Tongue (tissue), 2 donors: Measurements from ENCODE around the gene ARPC1B. TPM values are rescaled to one million over a fixed set of nuclear protein-coding genes. Genes with fewer than 3 reads are reported as not detected.
"Not testable (repeated sequence)": the region's sequence is repeated elsewhere in the genome, so short reads cannot be mapped to it uniquely, and the experiment has no call there.

Source experiments
- DNase-seq: peaks from one replicate; pipeline ENCODE4 v3.0.0-alpha.2; 2015
- total RNA-seq: library from RNA; depleted of rRNA; stranded (reverse); fragments of >200 nt; gene quantifications from one replicate; pipeline ENCODE4 v1.2.3, GENCODE V29; 2014

ARPC1B gene
- 52.4 TPM for total RNA-seq

DNA sequence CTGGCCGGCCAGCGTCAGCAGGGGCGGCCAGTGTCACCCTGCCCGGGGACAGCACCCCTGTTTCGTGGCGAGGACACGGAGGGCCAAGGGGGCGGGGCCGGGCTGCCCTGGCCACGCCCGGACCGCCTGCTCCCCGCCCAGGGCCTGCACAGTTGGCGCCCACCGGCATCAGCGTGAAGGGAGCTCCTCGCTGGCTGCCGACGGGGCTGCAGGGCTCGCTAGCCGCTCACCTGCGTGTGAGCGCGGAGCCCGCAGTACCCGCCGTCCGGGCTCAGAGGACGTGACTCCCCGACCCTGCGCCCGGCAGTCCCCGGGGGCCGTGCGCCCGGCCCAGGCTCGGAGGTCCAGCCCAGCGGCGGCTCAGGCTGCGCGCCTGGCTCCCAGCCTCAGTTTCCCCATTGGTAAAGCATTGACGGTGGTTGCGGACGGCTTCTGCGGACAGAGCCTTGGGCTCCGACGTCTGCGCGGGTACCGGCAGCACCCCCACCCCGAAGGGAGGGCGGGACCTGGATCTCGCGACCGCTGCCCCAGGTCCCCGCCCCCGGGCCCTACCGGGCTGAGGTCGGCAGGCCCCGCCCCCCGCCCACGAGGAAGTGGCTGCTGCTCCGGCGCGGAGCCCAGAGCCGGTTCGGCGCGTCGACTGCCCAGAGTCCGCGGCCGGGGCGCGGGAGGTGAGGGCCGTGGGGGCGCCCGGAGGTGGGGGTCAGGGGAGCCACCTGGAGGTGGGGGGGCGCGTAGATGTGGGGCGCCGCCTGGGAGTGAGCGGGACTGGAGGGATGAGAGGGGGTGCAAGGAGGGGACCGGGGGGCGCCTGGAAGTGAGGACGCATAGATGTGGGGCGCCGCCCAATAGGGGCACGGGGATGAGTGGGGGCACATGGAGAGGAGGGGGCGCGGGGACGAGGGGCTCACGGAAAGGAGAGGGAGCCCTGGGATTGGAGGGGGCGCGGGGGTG lies at the start of gene ARPC1B:
Gene ARPC1B (plus strand): TSS at position 620 of the 954 bp plus-strand sequence. CDS start 10,985 bp downstream, outside the sequence.
- DNase-seq = peak; percentile 54

DNA sequence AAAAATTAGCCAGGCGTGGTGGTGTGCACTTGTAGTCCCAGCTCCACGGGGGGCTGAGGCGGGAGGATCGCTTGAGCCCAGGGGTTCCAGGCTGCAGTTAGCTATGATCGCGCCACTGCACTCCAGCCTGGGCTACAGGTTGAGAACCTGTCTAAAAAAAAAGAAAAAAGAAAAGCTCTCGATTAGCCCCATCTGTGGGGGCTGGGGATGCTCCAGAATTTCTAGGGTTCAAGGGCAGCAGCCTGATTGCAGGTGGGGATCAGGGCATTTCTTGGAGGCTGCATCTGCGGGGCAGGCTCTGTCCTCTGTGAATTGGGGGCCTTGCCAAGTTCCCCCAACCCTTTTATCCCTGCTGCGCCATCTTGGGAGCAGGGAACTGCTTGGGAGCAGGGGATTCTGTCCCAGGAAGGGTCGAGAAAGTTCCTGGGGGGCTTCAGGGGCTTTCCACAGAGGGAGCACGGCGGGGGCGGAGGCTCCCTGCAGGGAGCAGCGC lies 49.5 kb upstream of the ARPC1B start:
- no peak for DNase-seq

DNA sequence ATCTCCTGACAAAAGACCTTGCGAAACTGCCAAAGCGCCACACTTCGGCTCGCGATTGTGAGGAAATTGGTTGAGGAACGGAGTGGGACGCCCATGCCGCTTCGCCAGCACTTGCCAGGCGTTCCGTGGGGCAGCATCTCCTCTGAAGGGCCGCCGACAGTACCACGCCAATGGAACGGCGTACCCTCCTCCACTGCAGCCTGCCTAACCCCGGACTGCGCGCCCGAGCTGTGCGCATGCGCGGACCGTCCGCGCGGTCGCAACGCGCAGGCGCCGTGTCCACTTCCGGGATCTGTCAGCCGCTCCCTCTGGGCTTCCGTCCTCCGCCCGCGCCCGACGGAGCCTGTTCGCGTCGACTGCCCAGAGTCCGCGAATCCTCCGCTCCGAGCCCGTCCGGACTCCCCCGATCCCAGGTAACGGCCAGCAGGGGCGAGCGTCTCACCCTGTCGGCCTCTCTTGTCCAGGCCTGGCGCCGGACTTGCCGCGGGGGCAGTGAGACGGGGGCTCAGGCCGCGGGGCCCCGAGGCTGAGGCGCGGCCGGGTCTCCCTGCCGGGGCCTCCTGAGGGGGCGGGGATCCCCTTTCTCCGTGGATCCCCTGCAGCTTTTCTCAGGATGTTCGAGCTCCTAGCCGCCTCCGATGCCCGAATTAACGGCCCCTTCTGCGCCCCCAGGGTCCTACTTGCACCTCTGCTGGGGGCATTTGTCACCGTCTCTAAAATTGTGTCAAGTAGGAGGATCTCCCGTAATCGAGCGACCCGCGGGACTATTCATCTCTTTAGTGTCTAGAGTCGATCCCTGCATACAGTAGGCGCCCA lies 48.7 kb upstream of the ARPC1B start, which contains the start of gene ARPC1A:
Gene ARPC1A (plus strand): TSS at position 307 of the 816 bp plus-strand sequence. CDS start 7,456 bp downstream, outside the sequence.
- DNase-seq = peak; percentile 97

DNA sequence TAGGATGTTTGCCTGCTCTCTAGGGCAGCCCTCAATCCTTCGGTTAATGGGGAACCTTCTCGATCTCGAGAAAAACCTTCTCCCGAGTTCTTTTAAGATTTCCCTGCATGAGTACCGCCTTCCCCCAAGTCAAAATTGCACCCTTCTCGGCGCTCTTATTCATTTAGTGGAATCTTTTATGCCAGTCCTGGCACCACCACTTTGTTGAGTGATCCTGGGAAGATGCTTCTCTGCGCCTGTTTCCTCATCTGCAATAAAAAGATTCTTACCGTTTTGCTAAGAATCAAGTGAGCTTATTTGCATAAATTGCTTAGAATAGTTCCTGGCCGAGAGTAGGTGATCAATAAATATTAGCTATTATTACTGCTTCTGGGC lies 48.1 kb upstream of the ARPC1B start:
- peak; percentile 5 for DNase-seq

DNA sequence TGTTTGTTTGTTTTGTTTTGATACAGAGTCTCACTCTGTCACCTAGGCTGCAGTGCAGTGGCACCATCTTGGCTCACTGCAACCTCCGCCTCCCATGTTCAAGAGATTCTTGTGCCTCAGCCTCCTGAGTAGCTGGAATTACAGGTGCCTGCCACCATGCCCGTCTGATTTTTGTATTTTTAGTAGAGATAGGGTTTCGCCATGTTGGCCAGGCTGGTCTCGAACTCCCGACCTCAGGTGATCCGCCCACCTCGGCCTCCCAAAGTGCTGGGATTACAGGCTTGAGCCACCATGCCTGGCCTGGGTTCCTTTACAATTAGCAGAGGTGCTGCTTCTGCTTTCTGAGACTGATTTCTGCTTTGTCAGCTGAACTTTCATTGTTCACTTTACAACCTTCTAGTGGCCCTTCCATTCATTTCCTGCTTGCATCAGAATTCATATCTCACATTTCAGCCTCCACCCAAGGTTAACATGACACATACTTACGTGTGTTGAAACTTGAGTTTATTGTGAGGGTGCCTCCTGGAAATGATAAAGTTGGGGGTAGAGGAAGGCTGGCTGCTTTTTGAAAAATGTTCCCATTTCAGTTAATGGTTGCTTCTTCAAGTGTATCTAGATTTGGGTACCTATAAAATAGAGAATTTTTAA lies 44.1 kb upstream of the ARPC1B start:
- DNase-seq = not testable (repeated sequence)

DNA sequence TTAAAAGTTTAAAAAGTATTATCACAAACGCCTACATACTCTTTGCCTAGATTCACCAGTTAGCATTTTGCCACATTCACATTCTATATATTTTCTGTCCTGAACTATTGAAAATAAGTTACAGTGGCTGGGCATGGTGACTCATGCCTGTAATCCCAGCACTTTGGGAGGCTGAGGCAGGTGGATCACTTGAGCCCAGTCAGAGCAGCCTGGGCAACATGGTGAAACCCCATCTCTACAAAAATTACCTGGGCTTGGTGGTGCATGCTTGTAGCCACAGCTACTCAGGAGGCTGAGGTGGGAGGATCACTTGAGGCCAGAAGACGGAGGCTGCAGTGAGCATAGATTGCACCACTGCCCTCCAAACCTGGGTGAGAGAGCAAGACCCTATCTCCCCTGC lies 43.5 kb upstream of the ARPC1B start:
- DNase-seq = no peak

DNA sequence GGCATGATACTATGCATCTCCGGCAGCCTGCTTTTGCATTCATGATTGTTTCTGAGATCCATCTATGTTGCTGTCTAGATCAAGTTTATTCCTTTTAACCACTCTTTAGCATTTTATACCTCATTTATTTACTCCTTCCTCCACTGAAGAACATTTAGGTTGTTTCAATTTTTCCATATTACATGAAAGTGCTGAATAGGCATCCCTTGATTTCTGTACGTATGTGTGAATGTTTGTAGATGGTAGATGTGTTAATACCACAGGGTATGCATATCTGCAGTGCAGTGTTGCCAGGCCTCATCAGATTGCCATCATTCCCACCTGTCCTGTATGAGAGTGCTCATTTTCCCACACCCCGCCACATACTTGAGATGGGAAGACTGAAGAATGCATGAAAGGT lies 34.9 kb upstream of the ARPC1B start:
- no peak for DNase-seq

DNA sequence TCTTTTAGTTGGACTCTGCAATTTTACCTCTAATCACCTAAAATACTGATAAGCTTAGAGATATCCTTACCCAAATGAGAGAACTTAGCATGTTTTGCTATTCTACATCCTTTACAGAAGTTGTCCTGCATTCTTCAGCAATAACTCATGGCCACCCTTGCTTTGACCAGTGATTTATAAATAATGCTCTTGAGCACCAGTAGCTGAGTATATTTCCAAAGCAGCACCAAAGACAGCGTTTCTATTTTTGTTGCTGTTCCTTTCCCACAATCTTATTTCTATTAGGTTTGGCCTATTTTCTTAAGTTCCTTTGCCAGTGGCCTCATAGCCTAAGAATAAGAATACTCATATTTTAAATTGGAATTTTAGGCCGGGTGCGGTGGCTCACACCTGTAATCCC lies 33.9 kb upstream of the ARPC1B start:
- DNase-seq = no peak

DNA sequence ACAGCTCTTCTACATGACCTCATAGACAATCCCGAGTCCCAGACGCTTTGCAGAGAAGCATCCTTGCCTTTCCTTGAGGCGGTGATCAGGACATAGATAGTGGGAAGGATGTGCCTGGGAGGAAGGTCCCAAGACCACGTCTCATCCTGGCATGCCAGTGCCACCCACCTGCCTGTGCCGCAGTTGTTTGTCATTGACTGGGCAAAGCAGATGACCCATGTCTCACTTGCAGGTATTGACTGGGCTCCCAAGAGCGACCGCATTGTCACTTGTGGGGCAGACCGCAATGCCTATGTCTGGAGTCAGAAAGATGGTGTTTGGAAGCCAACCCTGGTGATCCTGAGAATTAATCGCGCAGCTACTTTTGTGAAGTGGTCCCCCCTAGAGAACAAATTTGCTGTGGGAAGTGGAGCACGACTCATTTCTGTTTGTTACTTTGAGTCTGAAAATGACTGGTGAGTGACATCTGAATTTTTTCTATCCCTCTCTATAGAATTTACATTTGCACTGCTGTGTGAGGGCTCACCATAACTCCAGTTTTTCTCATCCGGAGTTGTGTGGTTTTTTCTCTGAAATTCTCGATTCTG lies 30.4 kb upstream of the ARPC1B start:
- DNase-seq = no peak

DNA sequence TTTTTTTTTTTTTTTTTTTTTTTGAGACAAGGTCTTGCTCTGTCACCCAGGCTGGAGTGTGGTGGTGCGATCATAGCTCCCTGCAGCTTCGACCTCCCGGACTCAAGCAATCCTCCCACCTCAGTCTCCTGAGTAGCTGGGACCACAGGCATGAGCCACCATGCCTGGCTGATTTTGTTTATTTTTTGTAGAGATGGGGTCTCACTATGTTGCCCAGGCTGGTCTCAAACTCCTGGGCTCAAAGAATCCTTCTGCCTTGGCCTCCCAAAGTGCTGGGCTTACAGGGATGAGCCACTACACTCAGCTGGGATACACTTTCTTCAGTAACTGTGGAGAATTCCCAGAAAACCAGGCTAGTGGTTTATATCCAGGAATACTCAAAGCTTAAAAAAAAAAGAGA lies 23.9 kb upstream of the ARPC1B start:
- DNase-seq = not testable (repeated sequence)

DNA sequence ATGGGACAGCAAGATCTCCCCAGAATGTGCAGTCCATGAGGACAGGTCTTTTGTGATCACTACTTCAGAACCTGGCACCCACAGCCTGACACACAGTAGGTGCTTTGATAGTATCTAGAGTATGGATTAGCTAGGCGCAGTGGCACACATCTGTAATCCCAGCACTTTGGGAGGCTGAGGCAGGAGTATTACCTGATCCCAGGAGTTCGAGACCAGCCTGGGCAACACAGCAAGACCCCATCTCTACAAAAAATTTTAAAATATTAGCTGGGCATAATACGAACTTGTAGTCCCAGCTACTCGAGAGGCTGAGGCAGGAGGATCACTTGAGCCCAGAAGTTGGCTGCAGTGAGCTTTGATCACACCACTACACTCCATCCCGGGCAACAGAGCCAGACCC lies 22.3 kb upstream of the ARPC1B start:
- no peak for DNase-seq

DNA sequence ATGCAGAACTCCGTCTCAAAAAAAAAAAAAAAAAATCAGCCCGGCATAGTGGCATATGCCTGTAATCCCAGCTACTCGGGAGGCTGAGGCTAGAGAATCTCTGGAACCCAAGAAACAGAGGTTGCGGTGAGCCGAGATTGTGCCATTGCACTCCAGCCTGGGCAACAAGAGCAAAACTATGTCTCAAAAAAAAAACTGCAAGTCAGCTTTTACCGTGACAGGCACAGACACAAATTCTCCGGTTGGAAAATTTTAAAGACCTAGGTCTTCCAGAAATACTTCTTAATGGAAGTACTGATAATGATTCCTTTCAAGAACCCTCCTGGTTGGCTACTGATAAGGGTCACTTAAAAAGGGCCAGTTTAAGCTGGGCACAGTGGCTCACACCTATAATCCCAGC lies 19.4 kb upstream of the ARPC1B start:
- no peak for DNase-seq

DNA sequence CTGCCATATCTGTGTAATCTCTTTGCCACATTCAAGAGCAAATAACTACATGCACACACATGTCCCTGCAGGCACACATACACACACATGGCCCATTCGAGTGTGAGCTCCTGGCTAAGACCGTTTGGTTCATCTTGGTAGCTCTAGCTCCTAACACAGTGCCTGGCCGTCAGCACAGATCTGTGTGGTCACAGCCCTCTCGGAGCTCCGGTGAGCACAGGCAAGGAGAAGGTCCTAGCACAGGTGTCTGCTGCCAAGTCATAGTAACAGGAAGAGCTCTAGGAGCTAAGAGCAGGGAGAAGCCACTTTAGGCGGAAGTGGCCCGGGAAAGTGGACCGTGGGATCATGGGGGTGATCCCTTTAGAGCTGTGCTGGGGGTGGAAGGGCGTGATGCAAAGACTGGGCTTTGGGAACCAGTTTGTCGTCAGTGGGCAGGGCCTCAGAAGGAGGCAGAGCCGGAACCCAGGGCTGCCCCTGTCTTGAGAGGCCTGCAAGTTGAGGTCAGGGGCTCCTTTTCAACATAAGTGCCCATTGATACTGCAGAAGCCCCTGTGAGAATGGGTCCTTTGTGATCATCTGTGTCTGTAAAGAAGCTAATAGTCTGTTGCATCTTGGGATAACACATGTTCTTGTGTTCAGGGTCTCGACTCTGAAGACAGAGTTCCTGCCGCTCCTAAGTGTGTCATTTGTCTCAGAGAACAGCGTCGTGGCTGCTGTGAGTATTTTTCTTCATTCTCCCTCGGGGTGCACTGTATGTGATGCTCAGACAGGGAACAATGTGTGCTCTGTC lies 16.6 kb upstream of the ARPC1B start:
- DNase-seq = peak; percentile 34

DNA sequence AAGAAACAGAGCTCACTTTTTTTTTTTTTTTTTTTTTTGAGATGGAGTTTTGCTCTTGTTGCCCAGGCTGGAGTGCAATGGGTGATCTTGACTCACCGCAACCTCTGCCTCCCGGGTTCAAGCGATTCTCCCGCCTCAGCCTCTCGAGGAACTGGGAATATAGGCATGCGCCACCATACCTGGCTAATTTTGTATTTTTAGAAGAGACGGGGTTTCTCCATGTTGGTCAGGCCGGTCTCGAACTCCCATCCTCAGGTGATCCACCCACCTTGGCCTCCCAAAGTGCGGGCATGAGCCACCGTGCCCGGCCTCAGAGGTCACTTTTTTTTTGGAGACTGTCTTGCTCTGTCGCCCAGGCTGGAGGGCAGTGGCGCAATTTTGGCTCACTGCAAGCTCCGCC lies 16.0 kb upstream of the ARPC1B start:
- not testable (repeated sequence) for DNase-seq

DNA sequence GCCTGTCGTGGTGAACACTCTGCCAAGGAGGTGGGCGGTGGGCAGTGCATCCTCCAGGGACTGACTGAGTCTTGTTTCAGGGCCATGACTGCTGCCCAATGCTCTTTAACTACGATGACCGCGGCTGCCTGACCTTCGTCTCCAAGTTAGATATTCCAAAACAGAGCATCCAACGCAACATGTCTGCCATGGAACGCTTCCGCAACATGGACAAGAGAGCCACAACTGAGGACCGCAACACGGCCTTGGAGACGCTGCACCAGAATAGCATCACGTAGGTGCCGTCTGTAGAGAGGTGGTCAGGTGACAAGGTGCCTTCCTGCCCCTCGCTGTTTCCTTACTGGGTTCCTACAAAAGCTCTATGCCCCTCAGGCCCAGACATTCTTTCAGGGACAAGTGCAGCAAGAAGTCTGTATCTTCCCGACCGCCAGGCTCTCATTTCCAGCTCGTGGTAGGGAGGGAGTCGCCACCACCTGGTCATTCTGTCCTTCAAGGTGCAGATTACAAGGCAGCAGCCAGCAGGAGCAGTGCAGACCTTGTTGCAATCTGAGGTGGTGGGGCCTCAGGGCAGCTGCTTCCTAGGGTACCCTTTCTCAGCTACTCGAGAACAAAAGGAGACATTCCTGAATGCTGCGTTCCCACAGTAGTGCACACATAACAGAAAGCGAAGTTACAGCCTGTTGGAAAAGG lies 14.9 kb upstream of the ARPC1B start:
- no peak for DNase-seq

DNA sequence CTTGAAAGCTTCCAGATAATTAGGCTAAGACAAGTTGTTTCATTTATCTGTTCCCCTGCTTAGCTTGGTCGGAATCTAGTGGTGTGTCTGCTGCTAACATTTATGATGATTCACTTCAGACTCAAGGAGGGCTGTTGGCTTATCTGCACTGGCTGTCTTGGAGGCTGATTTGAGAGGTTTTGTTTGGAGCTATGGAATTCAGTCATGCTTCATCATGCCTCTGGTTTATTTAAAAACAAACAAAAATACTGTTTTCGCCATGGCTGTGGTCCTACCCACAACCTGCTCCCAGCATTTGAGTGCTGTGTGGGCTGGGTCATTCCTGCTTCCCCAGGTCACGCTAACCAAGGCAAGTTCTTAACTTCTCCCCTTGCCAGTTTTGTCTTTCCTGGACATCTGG lies 11.7 kb upstream of the ARPC1B start:
- DNase-seq = no peak

DNA sequence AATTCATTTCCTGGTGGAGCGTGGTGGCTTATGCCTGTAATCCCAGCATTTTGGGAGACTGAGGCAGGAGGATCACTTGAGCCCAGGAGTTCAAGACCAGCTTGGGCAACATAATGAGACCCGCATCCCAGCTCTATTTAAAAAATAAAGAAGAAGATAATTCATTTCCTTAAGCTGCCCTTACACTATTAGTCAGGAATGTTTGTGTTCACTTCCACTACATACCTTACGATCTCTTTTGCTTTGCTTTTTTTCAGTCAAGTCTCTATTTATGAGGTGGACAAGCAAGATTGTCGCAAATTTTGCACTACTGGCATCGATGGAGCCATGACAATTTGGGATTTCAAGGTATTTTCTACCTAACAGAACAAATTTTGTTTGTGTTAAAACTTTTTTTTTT lies 11.2 kb upstream of the ARPC1B start:
- DNase-seq = no peak

DNA sequence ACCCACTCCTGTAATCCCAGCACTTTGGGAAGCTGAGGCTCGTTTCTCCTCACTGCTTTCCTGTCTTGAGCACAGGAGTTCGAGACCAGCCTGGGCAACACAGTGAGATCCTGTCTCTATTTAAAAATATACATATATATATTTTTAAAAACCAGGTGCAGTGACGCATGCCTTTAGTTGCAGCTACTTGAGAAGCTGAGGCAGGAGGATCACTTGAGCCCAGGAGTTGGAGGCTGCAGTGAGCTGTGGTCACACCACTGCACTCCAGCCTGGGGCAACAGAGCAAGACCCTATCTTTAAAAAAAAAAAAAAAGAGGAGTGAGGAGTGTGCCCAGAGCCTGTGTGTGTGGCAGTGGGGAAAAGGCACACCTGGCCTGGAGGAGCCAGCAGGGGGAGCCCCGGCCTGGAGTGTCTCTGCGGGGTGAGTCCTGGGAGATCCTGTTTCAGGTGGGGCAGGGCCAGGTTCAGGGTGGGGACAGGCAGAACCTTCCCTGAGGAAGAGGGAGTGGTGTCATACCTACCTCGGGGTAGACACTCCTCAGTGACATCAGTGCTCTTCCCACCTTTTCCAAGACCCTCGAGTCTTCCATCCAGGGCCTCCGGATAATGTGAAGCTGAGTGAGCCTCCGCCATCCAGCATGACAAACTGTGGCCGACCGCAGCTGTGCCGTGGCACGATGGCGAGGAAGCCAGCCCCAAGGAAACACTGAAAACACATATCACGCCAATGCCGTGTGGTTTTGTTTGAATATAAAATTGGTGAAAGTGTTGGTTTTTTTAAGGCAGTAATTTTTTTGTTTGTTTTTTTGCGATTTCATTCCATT lies 9.0 kb upstream of the ARPC1B start:
- DNase-seq = peak; percentile 25

DNA sequence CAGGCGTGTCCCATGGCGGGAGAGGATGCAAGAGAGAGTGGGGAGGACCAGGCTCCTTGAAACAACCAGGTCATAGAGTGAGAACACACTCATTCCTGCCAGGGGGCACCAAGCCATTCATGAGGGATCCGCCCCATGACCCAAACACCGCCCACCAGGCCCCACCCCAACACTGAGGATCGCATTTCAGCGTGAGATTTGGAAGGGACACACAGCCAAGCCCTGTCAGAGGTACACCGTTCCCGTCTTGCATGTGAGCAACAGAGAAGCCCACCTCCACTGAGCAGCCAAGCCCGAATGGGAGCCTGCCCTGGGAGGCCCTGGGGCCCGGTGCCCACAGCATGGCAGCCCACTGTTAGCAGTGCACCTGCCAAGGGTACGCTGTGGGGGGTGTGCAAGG lies 7.9 kb upstream of the ARPC1B start:
- no peak for DNase-seq
